ENCODE data around the gene LCK. TPM values are rescaled to one million over a fixed set of nuclear protein-coding genes. Genes with fewer than 3 reads are reported as not detected.

The LCK gene
- total and polyA plus RNA-seq, 4 donors = 2.4 to 8.9 (median 4.3) TPM

- WGBS, 2 donors = 56 to 81% methylated on average over 2 of the region's 2 CpGs
- no peak overlapping the region for H3K4me3 ChIP-seq
- ATAC-seq (ENCODE audit: insufficient read depth, low FRiP score) = no peak
- no peaks in the 10 kb centered on the region for H3K9me3 ChIP-seq (ENCODE audit: control insufficient read depth in 4 of 4, insufficient read depth in 3 of 4, low read length in 3 of 4)
- no peak overlapping the region for H3K27ac ChIP-seq (ENCODE audit: low read depth in 1 of 2, low read length in 1 of 2)
- no peak for TF ChIP-seq CTCF (IDR thresholded peaks at IDR 0.05; ENCODE audit: control extremely low read depth, extremely low read depth)
- DNase-seq = peak in 1 of 3 donors; percentile 25
- H3K4me1 ChIP-seq (ENCODE audit: control insufficient read depth in 5 of 5, insufficient read depth in 5 of 5, low read length in 5 of 5) = peaks cover 0 to 9% (median 4%) of the 10 kb centered on the region in 5 donors
- peaks cover under 1 to 8% (median 6%) of the 10 kb centered on the region in 4 donors for H3K36me3 ChIP-seq (ENCODE audit: control insufficient read depth in 4 of 4, insufficient read depth in 4 of 4, low read length in 4 of 4)
- no peak overlapping the region for H3K9ac ChIP-seq (ENCODE audit: insufficient read depth in 1 of 2, low read length in 2 of 2)
- H3K27me3 ChIP-seq (ENCODE audit: control insufficient read depth in 3 of 3, insufficient read depth in 3 of 3, low read length in 2 of 3) = no peaks in the 10 kb centered on the region
These were observed 60.8 kb downstream of the LCK start for GRCh38 chr1:32311709-32312393.

- WGBS, 2 donors = 85 to 87% methylated on average over 3 of the region's 3 CpGs
- no peaks in the 10 kb centered on the region for H3K27me3 ChIP-seq (ENCODE audit: control insufficient read depth in 3 of 3, insufficient read depth in 3 of 3, low read length in 2 of 3)
- ATAC-seq (ENCODE audit: insufficient read depth, low FRiP score) = no peak
- H3K36me3 ChIP-seq (ENCODE audit: control insufficient read depth in 4 of 4, insufficient read depth in 4 of 4, low read length in 4 of 4) = peaks cover 8 to 22% (median 15%) of the 10 kb centered on the region in 4 donors
- no peak overlapping the region for H3K9ac ChIP-seq (ENCODE audit: insufficient read depth in 1 of 2, low read length in 2 of 2)
- DNase-seq = no peak
- no peak for TF ChIP-seq CTCF (IDR thresholded peaks at IDR 0.05; ENCODE audit: control extremely low read depth, extremely low read depth)
- H3K4me3 ChIP-seq = no peak overlapping the region
- H3K4me1 ChIP-seq (ENCODE audit: control insufficient read depth in 5 of 5, insufficient read depth in 5 of 5, low read length in 5 of 5) = peaks cover 0 to 5% (median 0%) of the 10 kb centered on the region in 5 donors
- H3K27ac ChIP-seq (ENCODE audit: low read depth in 1 of 2, low read length in 1 of 2) = no peak overlapping the region
- no peaks in the 10 kb centered on the region for H3K9me3 ChIP-seq (ENCODE audit: control insufficient read depth in 4 of 4, insufficient read depth in 3 of 4, low read length in 3 of 4)
These were observed 65.8 kb downstream of the LCK start for GRCh38 chr1:32316903-32317277.

- H3K4me3 ChIP-seq = no peak overlapping the region
- no peak for TF ChIP-seq CTCF (IDR thresholded peaks at IDR 0.05; ENCODE audit: control extremely low read depth, extremely low read depth)
- H3K4me1 ChIP-seq (ENCODE audit: control insufficient read depth in 5 of 5, insufficient read depth in 5 of 5, low read length in 5 of 5) = peaks cover 0 to 5% (median 0%) of the 10 kb centered on the region in 5 donors
- no peak for DNase-seq
- H3K9ac ChIP-seq (ENCODE audit: insufficient read depth in 1 of 2, low read length in 2 of 2) = no peak overlapping the region
- no peak for ATAC-seq (ENCODE audit: insufficient read depth, low FRiP score)
- H3K27me3 ChIP-seq (ENCODE audit: control insufficient read depth in 3 of 3, insufficient read depth in 3 of 3, low read length in 2 of 3) = no peaks in the 10 kb centered on the region
- no peaks in the 10 kb centered on the region for H3K9me3 ChIP-seq (ENCODE audit: control insufficient read depth in 4 of 4, insufficient read depth in 3 of 4, low read length in 3 of 4)
- WGBS, 2 donors = 96 to 97% methylated on average over 10 of the region's 10 CpGs
- H3K36me3 ChIP-seq (ENCODE audit: control insufficient read depth in 4 of 4, insufficient read depth in 4 of 4, low read length in 4 of 4) = peaks cover 8 to 22% (median 17%) of the 10 kb centered on the region in 4 donors
- H3K27ac ChIP-seq (ENCODE audit: low read depth in 1 of 2, low read length in 1 of 2) = no peak overlapping the region
These were observed 67.2 kb downstream of the LCK start for GRCh38 chr1:32318127-32318869.
